ENCODE data around the gene MCM5.
"Not testable (repeated sequence)": the region's sequence is repeated elsewhere in the genome, so short reads cannot be mapped to it uniquely, and the experiment has no call there.

Gene MCM5

DNA sequence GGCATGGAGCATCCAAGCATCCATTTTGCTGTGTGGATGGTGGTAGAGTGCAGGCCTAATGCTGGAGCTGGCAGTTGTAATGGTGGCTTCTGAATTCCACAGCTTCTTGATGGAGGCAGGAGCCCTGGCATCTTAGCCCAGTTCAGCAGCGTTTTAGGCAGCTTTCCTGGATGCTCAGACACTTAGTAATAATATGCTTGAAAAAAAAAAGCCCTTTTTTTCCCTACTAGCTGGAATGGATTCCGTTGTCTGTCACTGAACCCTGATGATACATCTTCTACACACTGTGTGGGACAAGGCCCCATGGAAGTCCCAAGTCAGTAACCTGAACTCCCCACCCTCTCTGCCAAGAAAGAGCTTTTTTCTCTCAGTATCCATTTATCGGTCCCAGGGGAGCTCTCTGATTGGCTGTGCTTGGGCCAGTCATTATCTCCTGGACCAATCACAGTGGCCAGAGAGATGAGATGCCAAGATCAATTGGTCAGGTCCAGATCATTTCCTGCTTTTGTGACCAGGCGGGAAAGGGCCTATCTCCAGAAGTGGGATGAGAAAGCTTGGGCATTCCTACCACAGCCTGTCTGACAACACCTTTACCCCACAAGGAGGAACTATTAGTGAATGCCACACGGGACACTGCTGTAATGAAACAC, 34.2 kb downstream of the MCM5 start:
- DNase-seq: no peak

DNA sequence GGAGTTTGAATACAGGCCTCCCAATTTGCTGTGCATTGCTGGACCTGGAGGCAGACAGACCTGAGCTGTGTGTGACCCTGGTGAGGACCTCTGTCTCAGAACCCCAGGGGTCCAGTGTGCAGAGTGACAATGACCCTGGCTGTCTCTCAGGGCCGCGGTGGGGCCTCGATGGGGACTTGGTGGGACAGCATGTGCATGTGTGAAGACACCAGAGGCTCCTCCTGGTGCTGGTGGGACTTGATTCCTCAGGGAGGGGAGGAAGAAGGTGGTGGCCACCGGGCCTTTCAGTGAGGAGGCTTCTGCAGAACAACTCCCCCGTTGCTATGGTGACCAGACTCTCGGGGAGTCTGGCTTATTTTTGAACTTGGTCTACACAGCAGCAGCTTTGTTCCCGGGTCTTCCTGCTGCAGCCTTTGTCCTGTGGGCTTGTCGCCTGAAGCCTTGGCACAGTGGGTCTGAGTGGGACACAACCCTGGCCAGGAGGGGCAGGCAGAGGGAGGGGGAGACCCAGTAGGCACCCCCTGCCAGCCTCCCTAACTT, 35.3 kb downstream of the MCM5 start:
- no peak for DNase-seq

DNA sequence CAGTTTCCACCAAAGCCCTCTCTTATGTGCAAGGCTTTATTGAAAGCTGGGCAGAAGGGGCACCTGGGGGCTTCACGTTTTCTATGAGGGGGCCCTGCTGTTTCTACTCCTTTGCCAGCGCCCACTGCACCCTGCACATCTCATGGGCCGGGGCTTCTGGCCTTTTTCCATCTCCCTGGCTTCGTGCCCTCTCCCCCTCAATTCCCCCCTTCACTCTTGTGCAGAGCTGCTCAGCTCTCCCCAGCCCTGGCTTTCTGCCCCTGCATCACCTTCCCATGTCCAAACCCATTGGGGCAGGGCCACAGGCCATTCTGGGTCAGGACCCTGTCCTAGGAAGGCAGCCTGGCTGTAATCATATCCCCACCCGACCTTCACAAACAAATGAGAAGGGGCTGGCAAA, 36.5 kb downstream of the MCM5 start:
- DNase-seq: no peak

DNA sequence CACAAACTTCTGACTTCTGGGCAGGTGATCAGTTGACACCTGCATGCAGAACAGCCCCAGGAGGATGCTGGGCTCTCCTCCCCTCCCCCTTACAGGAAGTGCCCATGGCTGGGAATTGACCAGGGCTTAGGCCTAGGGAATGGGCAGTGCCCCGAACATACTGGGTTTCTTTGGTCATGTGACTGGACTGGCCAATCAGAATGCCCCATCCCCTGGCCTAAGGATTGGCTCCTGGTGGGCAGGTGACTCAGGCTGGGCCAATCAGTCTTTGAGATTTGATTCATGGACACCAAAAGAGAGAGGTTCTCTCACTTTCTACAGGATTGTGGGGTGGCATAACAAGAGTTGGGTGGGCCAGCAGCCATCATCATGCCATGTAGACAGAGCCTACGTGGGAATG, 37.1 kb downstream of the MCM5 start:
- no peak for DNase-seq

DNA sequence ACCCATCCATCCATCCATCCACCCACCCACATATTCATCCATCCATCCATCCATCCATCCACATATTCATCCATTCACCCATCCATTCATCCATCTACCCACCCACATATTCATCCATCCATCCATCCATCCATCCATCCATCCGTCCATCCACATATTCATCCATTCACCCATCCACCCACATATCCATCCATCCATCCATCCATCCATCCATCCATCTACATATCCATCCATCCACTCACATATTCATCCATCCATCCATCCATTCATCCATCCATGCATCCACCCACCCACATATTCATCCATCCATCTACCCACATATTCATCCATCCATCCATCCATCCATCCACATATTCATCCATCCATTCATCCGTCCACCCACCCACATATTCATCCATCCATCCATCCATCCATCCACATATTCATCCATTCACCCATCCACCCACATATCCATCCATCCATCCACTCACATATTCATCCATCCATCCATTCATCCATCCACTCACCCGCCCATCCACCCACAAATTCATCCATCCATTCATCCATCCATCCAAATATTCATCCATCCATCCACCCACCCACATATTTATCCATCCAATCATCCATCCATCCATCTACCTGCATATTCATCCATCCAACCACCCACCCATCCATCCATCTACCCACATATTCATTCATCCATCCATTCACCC, 38.9 kb downstream of the MCM5 start:
- DNase-seq: not testable (repeated sequence)

DNA sequence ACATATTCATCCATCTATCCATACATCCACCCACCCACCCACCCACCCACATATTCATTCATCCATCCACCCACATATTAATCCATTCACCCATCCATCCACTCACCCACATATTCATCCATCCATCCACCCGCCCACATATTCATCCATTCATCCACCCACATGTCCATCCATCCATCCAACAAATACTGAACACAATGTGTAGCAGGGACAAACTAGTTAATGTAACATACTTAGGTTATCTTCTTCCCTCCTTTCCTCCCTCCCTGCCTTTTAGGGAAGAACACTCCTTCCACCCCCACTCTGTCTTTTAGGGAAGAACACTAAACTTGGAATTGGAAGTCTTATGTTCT, 39.4 kb downstream of the MCM5 start:
- no peak for DNase-seq

DNA sequence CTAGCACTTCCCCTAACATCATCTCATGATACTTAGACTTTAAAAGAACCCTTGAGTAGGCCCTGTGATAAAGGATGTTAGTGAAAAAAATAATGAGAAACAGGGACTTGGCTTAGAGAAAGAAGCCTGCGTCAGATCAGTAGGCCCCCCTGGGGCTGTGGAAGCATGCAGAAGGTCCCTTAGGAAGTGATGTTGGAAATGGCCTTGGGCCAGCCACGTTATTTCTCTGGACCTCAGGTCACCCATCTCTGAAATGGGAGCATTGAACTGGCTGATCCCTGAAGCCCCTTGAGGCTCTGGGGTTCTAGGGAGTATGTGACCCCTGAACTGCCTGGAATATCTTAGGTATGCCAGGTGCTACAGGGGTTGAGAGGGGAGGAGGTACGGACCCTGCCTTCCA, 40.2 kb downstream of the MCM5 start:
- no peak for DNase-seq

DNA sequence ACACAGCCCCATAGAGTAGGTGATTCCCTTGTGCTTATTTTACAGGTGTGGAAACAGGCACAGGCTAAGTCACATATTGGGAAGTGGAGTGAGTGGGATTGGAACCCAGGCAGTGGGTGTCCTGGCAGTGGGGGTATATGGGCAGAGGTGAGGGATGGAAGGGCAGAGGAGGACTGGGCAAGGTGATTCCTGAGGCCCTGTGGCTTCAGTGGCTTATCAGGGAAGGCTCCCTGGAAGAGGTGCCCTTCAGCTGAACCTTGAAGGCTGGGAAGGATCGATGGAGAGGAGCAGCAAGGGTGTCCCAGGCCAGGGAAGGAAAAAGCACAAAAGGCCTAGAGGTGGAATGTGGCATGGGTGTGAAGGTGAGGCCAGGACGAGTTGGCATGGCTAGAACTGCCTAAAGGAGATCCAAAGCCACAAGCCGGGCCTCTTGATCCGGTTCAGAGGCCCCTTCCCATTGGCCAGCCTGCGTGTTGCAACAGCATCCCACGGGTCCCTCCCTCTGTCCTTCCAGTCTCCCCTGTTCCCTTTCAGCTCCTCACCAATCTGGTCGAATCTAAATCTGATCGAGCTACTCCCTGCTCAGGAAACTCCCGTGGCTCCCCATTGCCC, 41.7 kb downstream of the MCM5 start:
- DNase-seq: no peak

DNA sequence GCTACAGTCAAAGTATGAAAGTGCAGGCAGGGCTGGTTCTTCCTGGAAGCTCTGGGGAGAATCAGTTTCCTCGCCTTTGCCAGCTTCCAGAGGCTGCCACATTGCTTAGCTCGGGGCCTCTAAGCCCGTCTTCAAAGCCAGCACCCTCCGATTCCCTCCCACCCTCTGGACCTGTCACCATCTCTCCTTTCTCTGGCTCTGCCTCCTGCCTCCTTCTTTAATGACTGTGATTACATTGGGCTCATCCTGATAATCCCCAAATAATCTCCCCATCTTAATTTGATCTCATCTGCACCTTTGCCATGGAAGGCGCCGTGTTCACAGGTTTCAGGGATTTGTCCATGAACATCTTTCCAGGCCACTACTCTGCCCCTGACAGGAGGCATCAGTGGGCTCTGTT, 42.5 kb downstream of the MCM5 start:
- no peak for DNase-seq

DNA sequence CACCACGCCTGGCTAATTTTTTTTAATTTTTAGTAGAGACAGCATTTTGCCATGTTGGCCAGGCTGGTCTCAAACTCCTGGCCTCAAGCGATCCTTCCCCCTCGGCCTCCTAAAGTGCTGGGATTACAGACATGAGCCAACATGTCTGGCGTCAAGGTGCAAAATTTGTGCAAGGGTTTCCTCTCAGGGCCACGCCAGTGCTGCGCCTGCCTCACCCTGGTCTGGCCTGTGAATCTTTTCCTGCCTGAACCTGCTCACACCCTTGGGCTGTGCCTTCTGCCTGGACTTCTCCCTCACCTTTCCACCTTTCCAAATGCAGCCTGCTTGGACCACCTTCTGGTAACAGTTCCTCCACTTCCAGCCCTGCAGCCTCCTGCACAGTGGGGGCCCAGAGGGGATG, 43.4 kb downstream of the MCM5 start:
- DNase-seq: no peak

DNA sequence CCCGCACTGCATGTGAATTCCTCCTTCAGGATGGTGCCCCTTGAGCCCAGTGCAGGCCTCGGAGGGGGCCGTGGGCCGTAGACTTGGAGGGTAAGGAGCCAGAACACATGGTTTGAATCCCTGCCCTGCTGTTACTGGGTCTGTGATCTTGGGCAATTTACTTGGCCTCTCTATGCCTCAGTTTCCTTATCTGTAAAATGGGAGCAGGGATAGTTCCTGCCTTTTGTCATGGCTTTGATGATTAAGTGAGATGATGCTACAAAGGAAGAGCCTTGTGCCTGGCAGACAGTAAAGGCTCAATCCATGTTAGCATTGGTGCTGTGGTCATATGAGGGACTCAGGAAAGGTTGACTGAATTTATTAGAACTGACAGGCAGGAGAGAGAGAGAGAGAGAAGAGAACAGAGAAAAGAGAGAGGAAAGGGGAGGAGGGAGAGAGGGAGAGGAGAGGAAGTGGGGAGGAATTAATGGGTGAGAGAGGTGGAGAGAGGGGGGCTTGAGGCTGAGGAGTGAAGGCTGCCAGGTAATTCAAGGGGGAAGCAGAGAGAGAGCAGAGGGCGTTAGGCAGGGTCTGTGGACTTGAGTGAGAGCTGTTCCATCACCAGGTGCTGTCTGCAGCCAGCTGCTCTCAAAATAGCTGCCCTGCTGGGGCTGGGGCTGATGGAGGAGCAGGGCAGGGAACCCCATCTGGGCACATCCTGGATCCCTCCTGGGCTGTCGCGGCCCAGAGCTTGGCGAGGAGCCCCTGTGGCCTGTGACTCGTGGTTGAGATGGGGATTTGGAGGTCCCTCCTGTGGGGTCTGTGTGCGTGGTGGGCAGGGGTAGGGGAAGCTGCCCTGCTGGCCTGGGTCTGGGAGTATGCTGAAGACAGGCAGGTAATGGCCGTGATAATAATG, 44.1 kb downstream of the MCM5 start:
- DNase-seq: no peak

DNA sequence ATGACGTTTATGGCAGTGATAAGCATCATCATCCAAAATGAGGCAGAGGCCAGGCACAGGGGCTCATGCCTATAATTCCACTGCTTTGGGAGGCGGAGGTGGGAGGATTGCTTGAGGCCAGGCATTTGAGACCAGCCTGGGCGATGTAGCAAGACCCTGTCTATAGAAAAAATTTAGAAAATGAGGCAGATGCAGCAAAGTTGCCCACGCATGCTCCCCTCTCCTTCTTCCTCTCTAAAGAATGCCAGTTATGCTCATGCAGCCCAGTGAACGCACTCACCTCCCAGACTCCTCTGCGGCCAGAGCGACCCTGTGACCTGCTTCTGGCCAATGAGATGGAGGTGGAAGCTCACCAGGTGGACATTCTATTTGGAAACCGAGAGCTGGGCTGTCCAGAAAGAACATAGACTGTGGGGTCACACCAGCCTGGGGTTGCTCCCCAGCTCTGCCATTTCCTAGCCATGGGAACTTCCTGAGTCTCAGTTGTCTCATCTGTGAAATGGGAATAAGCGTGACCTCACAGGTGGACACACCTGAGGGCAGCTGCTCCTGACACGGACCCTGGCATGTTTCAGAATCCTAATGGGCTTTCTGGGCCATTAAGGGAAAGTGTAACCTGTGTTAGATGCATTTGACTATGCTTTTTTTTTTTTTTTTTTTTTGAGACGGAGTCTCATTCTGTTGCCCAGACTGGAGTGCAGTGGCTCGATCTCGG, 44.9 kb downstream of the MCM5 start:
- no peak for DNase-seq

DNA sequence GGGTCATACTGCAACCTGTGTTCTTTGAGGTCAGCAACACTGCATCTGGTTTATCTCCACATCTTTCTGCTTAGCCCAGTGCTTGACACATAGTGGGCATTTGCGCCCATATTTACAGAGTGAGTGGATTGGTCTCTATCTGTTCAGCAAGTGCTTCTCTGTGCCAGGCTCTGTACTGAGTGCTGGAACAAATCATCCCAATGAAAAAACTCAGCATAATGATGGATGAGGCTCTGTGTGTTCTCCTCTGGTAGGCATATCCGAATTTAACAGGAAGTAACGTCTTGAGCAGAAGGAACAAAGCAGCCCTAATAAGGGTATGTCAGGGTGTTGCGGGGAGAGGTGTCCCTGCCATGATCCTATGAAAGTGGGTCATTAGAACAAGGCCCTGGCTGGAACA, 46.0 kb downstream of the MCM5 start:
- DNase-seq: no peak

DNA sequence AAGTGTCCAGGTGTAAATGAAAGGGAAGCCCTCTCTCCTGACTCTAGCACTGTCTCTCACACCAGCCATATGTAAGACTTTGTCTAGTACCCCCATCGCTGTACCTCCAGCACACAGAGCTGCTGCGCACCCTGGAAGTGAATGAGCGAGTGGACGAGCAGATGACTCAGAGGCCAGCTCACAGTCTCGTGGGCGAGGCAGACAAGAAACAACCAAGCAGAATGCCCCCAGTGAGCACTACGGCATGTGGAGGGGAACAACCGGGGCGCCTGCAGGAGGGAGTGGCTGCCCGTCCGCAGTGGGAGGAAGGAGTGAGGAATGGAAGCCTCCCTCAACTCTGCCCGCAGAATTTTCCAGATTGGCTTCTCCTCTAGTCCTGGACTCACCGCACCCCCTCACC, 46.4 kb downstream of the MCM5 start:
- DNase-seq: no peak

DNA sequence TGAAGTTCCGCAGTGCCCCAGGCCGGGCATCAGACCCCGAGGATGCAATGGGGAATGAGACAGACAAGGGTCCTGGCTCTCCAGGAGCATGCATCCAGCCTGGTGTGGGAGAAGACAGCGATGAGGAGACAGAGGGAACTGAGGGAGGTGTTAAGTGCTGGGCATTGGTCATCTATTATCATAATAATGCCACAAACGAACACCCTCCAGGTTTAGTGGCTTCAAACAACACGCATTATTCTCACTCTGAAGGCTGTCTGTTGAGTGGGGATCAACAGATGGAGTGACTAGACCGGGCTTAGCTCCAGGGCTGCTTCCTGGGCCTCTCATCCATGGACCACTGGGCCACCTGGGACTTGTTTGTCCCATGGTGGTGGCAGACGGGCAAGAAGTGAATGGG, 48.6 kb downstream of the MCM5 start:
- DNase-seq: no peak

DNA sequence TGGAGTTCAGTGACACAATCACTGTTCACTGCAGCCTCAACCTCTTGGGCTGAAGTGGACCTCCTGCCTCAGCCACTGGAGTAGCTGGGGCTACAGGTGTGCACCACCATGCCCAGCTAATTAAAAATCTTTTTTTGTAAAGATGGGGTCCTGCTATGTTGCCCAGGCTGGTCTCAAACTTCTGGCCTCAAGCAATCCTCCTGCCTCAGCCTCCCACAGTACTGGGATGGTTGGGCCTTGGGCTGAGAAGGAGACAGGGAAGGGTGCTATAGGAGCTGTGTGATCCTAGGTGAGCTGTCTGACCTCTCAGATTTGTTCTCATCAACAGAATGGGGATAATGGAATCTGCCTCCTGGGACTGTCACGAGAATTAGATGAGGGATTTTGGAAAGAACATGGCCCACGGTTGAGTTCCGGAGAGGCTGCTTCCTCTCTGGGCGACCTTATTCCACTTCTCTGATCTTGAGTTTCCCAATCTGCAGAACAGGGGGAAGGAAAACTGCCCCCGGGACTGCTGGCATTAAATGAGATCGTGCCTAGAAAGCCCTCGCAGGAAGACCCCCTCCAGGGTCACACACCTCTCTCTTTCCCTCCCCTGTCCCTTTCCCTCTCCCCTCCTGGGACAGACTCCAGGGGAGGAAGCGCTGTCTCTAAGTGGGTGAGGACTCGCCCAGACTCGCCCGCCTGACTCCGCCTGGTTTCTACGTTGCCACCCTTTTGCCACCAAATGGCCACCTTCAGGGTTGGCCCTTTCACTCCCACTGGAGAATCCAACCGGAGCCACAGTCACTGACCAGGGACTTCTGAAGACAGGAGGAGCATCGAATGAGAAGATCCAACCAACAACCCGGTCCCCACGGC, 50.1 kb downstream of the MCM5 start:
- DNase-seq: no peak

DNA sequence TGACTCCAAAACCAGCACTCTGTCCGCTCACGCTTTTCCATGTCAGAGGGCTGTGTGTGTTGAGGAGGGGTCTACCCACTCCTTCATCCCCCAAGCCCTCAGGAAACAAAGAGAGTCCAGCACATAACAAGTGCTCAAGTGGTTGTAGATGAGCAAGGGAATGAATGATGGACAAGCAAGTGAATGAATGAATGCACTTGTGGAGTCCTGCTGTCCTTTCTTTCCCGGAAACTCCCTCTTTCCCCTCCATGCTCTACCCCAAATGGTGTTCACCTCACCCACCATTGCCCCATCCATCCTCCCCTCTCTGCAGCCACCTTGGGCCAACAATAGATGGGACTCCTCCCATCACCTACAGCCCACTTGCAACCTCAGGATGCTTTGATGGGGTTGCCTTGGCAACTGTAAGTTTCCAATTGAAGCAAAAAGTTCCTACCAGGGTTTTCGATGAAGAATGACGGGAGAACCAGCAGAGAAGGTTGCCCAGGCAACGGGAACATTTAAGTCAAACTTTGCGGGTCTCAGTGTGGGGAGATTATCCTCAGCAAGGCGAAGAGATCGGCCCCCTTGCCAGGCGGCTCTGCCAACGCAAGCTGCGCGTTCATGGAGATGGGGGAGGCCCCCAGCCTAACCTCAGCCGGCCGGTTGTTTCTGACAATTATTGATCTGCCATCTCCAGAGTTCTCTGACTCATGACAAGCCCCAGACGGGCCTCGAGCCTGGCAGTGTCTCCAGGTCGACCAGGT, 51.1 kb downstream of the MCM5 start:
- no peak for DNase-seq

DNA sequence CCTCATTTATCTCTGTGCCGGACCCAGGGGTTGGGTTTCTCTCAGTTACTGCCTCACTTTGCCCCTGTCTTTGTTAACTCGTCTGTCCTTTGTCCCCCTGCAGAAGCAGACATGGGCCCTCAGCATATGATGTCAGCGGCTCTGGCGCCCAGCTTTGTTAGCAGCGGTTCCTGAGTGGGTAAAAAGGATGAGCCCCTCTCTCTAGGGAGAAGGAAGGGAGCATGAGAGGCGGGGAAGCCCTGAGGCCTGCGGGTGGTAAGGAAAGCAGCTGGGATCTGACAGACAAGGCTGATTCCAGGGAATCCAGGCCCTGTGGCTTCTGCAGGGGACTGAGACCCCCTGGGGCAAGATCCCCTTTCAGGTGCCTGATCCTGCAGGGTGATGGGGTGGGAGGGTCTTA, 51.7 kb downstream of the MCM5 start:
- DNase-seq: no peak

DNA sequence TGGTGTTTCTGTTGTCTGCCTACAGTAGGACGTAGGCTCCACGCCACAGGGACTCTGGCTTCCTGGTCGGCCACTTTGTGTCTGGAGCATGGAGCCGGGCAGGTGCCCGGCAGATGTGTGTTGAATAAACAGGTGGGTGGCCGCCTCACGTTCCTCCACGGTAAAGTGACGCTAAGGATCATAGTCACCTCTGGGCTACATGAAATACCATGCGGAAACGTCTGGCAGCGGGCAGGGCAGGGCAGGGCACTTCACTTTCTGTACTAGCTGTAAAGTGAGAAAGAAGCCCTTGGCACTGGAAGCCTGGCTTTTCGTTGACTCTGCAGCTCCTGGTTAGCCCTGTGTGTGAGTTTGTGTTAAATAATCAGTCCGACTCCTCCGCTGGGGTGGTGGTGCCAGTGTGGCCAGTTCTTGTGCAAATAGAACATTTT, 52.4 kb downstream of the MCM5 start:
- no peak for DNase-seq

DNA sequence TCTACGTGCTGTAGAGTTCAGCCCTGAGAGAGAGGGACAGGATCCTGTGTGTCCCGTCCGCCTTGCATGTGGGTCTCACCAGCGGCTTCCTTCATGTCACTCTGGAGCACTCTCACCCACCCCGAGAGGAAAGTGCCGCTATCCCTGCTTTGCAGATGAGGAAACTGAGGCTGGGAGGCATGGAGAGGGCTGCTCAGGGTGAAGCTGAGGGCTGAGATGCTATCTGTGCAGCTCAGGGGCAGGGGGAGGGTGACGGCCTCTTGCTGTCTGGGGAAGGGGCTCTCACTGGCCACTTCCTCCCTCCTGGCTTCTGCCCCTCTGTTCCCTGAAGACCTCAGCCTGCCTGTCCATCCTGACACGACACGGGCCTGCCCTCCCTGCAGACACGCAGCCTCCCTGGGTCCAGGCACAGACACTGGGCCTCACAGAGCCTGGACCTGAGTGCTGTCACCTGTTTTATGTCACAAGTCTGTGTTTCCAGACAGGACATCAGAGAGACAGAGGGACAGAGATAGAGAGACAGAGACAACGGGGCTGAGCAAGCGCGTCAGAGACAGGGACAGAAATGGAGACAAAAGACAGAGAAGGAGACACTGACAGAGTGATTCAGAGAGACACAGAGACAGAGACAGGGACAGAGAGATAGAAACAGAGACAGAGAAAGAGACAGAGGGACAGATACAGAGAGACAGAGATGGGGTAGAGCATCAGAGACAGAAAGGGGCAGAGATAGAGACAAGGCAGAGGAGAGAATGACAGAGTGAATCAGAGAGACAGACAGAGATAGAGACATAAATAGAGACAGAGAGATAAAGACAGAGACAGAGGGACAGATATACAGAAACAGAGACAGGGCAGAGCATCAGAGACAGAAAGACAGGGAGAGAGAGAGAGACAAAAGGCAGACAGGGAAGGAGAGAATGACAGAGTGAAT, 53.1 kb downstream of the MCM5 start:
- no peak for DNase-seq
